ENCODE data around the gene SFI1. TPM values are rescaled to one million over a fixed set of nuclear protein-coding genes. Genes with fewer than 3 reads are reported as not detected.
"Not testable (repeated sequence)": the region's sequence is repeated elsewhere in the genome, so short reads cannot be mapped to it uniquely, and the experiment has no call there.

Gene SFI1
- total RNA-seq, 1 donor from 2014 or later, result 7.6 TPM

- not testable (repeated sequence) for DNase-seq (ENCODE audit: low spot score)
These were observed 43.8 kb downstream of the SFI1 start for GRCh38 chr22:31540166-31540565.

GRCh38 chr22:31540966-31541365, 44.6 kb downstream of the SFI1 start:
- DNase-seq (ENCODE audit: low spot score) (no peak), ATAC-seq (no peak)

More at GRCh38 chr22:31540166-31540565, 43.8 kb downstream of the SFI1 start:
- ATAC-seq, result not testable (repeated sequence)

GRCh38 chr22:31544481-31545480, 48.4 kb downstream of the SFI1 start:
- DNase-seq (ENCODE audit: low spot score), result no peak

GRCh38 chr22:31550871-31551370, 54.6 kb downstream of the SFI1 start:
- ATAC-seq, result no peak
- no peak for DNase-seq (ENCODE audit: low spot score)

More at GRCh38 chr22:31544481-31545480, 48.4 kb downstream of the SFI1 start:
- no peak for ATAC-seq

GRCh38 chr22:31556627-31557203, 60.4 kb downstream of the SFI1 start:
- ATAC-seq (peak; percentile 69), DNase-seq (ENCODE audit: low spot score) (no peak)

- ATAC-seq; DNase-seq (ENCODE audit: low spot score): not testable (repeated sequence)
These were observed 62.2 kb downstream of the SFI1 start for GRCh38 chr22:31558546-31558945.

- ATAC-seq, result peak; percentile 100
- peak; percentile 76 for DNase-seq (ENCODE audit: low spot score)
These were observed 65.0 kb downstream of the SFI1 start for GRCh38 chr22:31561238-31561887.

GRCh38 chr22:31561970-31562369, 65.6 kb downstream of the SFI1 start:
- no peak for DNase-seq (ENCODE audit: low spot score)
- ATAC-seq, result no peak

GRCh38 chr22:31566484-31566883, 70.1 kb downstream of the SFI1 start:
- ATAC-seq (no peak), DNase-seq (ENCODE audit: low spot score) (no peak)

- ATAC-seq (no peak), DNase-seq (ENCODE audit: low spot score) (no peak)
These were observed 70.9 kb downstream of the SFI1 start for GRCh38 chr22:31567196-31567595.

- DNase-seq (ENCODE audit: low spot score) (no peak), ATAC-seq (no peak)
These were observed 71.4 kb downstream of the SFI1 start for GRCh38 chr22:31567702-31568101.

GRCh38 chr22:31569126-31569525, 72.8 kb downstream of the SFI1 start:
- DNase-seq (ENCODE audit: low spot score) (no peak), ATAC-seq (no peak)

GRCh38 chr22:31572939-31573338, 76.6 kb downstream of the SFI1 start:
- no peak for DNase-seq (ENCODE audit: low spot score)
- no peak for ATAC-seq

GRCh38 chr22:31574055-31574670, 77.8 kb downstream of the SFI1 start:
- DNase-seq (ENCODE audit: low spot score) (no peak), ATAC-seq (no peak)

GRCh38 chr22:31575190-31575589, 78.9 kb downstream of the SFI1 start:
- DNase-seq (ENCODE audit: low spot score), result no peak
- ATAC-seq, result no peak

- ATAC-seq (no peak), DNase-seq (ENCODE audit: low spot score) (no peak)
These were observed 81.4 kb downstream of the SFI1 start for GRCh38 chr22:31577711-31578110.

- no peak for DNase-seq (ENCODE audit: low spot score)
- no peak for ATAC-seq
These were observed 81.8 kb downstream of the SFI1 start for GRCh38 chr22:31578171-31578570.

GRCh38 chr22:31579835-31580242, 83.5 kb downstream of the SFI1 start:
- DNase-seq (ENCODE audit: low spot score) (no peak), ATAC-seq (no peak)

- ATAC-seq (no peak), DNase-seq (ENCODE audit: low spot score) (no peak)
These were observed 87.6 kb downstream of the SFI1 start for GRCh38 chr22:31583861-31584485.

GRCh38 chr22:31584804-31585160, 88.4 kb downstream of the SFI1 start:
- ATAC-seq (no peak), DNase-seq (ENCODE audit: low spot score) (no peak)
